ENCODE results near the gene TCF4. TPM values are rescaled to one million over a fixed set of nuclear protein-coding genes. Genes with fewer than 3 reads are reported as not detected.

TCF4 gene
- total and polyA plus RNA-seq, 2 experiments from 2014 or later, result 77.7 to 89.2 TPM

DNA sequence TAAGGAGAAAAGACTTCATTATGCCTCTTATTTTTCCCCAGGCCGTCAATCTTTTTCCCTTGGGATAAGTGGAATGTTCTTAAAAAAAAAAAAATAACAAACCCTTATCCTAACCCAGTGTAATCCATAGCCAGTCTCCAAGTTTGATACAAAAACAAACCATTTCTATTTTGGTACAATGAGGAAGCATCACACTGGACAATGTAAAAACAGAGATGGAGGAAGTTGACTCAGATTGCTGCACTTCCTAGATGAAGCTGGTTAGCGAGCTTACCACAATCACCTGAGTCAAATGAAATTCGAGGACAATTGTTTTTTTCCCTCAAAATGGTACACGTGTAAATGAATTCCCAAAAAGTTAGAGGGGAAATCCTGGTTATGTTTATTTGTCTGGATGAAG, 259.7 kb downstream of the TCF4 start:
- Mint-ChIP-seq H3K4me3 (no peak overlapping the region), H3K36me3 (ENCODE audit: low read depth) (no peaks in the 10 kb centered on the region), H3K27ac (no peak overlapping the region; the same call in 1 of the 2 replicates), H3K4me1 (peaks cover 34% of the 10 kb centered on the region), H3K9me3 (no peaks in the 10 kb centered on the region), H3K27me3 (ENCODE audit: insufficient read depth, low read depth, poor library complexity) (peaks cover 2% of the 10 kb centered on the region)
- Histone ChIP-seq H3K79me2 (replicated peaks; ENCODE audit: insufficient read depth) (no peaks in the 10 kb centered on the region; the same call in 1 of the 2 replicates), H3K4me3 (no peak overlapping the region), H3K4me1 (ENCODE audit: insufficient read depth) (peaks cover 19% of the 10 kb centered on the region), H3F3A (replicated peaks; ENCODE audit: low read depth) (no peaks in the 10 kb centered on the region), H3K36me3 (ENCODE audit: insufficient read depth) (no peaks in the 10 kb centered on the region), H2AFZ (no peak overlapping the region), H4K20me1 (replicated peaks; ENCODE audit: insufficient read depth) (no peaks in the 10 kb centered on the region), H3K27me3 (ENCODE audit: insufficient read depth) (no peaks in the 10 kb centered on the region), H3K27ac (ENCODE audit: low read depth) (no peak overlapping the region), H3K4me2 (no peak overlapping the region), H3K9me2 (ENCODE audit: insufficient read depth) (no peaks in the 10 kb centered on the region)
- no peak for TF ChIP-seq REST (IDR thresholded peaks at IDR 0.05; ENCODE audit: unreplicated experiment)
- no peak for TF ChIP-seq EZH2phosphoT487 (IDR thresholded peaks at IDR 0.05; ENCODE audit: unreplicated experiment)
- no peak for TF ChIP-seq EZH2 (IDR thresholded peaks at IDR 0.05; ENCODE audit: low read depth, unreplicated experiment)
- TF ChIP-seq, protein P1, sequence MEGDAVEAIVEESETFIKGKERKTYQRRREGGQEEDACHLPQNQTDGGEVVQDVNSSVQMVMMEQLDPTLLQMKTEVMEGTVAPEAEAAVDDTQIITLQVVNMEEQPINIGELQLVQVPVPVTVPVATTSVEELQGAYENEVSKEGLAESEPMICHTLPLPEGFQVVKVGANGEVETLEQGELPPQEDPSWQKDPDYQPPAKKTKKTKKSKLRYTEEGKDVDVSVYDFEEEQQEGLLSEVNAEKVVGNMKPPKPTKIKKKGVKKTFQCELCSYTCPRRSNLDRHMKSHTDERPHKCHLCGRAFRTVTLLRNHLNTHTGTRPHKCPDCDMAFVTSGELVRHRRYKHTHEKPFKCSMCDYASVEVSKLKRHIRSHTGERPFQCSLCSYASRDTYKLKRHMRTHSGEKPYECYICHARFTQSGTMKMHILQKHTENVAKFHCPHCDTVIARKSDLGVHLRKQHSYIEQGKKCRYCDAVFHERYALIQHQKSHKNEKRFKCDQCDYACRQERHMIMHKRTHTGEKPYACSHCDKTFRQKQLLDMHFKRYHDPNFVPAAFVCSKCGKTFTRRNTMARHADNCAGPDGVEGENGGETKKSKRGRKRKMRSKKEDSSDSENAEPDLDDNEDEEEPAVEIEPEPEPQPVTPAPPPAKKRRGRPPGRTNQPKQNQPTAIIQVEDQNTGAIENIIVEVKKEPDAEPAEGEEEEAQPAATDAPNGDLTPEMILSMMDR (conservative IDR thresholded peaks at IDR 0.05; ENCODE audit: low read depth in 2 of 2), result no peak
- DNase-seq (ENCODE audit: low spot score) (no peak), ATAC-seq (no peak)

DNA sequence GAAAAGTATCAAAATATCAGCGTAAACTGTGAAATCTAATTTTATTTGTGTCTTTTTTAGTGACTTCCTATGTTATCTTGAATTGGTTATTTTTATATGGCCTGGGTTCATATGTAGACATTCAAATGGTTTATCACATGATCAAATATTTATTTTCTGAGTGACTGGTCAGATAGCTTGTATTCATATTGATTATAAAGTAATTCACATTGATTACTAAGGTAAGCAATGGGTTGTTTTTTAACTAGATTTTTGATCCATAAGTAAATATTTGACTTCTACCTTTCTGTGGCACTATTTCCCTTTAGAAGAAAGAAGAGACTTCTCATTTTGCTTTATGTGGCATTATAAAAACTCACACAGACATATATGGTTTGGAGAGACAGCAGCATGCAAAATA, 260.5 kb downstream of the TCF4 start:
- Mint-ChIP-seq H3K4me1 (peaks cover 41% of the 10 kb centered on the region), H3K27me3 (ENCODE audit: insufficient read depth, low read depth, poor library complexity) (peaks cover 2% of the 10 kb centered on the region), H3K36me3 (ENCODE audit: low read depth) (no peaks in the 10 kb centered on the region), H3K4me3 (no peak overlapping the region), H3K27ac (no peak overlapping the region), H3K9me3 (no peaks in the 10 kb centered on the region)
- Histone ChIP-seq H3F3A (replicated peaks; ENCODE audit: low read depth) (no peaks in the 10 kb centered on the region), H4K20me1 (replicated peaks; ENCODE audit: insufficient read depth) (0 out of 2 replicates have a peak, but pooled peaks cover 5% of the 10 kb centered on the region), H3K4me2 (no peak overlapping the region), H3K36me3 (ENCODE audit: insufficient read depth) (no peaks in the 10 kb centered on the region), H3K27me3 (ENCODE audit: insufficient read depth) (no peaks in the 10 kb centered on the region), H3K9me2 (ENCODE audit: insufficient read depth) (no peaks in the 10 kb centered on the region), H2AFZ (no peak overlapping the region), H3K27ac (ENCODE audit: low read depth) (no peak overlapping the region), H3K4me3 (no peak overlapping the region), H3K79me2 (replicated peaks; ENCODE audit: insufficient read depth) (no peaks in the 10 kb centered on the region; the same call in 1 of the 2 replicates), H3K4me1 (ENCODE audit: insufficient read depth) (peaks cover 26% of the 10 kb centered on the region)
- no peak for TF ChIP-seq STAT1 (IDR thresholded peaks at IDR 0.05; ENCODE audit: unreplicated experiment)
- TF ChIP-seq ETS1 (IDR thresholded peaks at IDR 0.05), result no peak
- TF ChIP-seq ZNF114 (CRISPR knock-in tag; IDR thresholded peaks at IDR 0.05), result no peak
- DNase-seq (ENCODE audit: low spot score), result no peak
- no peak for ATAC-seq

Measured in GM23338 (cell line).